CD4-positive, alpha-beta memory T cell (primary cell): ENCODE measurements around the gene DRAM2. TPM values are rescaled to one million over a fixed set of nuclear protein-coding genes. Genes with fewer than 3 reads are reported as not detected.
"Not testable (repeated sequence)": the region's sequence is repeated elsewhere in the genome, so short reads cannot be mapped to it uniquely, and the experiment has no call there.

Source experiments
- CTCF ChIA-PET: fragments of 350-600 bp; sonication (Branson Sonifier 250); formaldehyde crosslinking; loops from one replicate; lab custom pipeline; 2021; ENCODE audit warnings: inconsistent platforms; ENCODE audit not compliant: partially characterized antibody; lab: Charles Lee
- POLR2A ChIA-PET: fragments of 350-600 bp; sonication (Branson Sonifier 250); formaldehyde crosslinking; loops from one replicate; lab custom pipeline; 2021; ENCODE audit not compliant: partially characterized antibody; lab: Charles Lee
- DNase-seq, 5 donors: peaks; one replicate each; pipeline versions ENCODE4 v3.0.0 to v3.0.0-alpha.2; 2020 to 2022; ENCODE audit warnings: mixed read lengths in 1 of 5
- H3K27ac ChIP-seq: one replicate; pipeline ENCODE4 v1.7.0; 2013; ENCODE audit warnings: low read depth, low read length
- H3K27me3 ChIP-seq: 2 replicates; pipeline ENCODE4 v1.7.0; 2013; ENCODE audit warnings: mild to moderate bottlenecking, low read length, moderate library complexity; ENCODE audit not compliant: insufficient read depth
- H3K36me3 ChIP-seq: 2 replicates; pipeline ENCODE4 v1.7.0; 2013; ENCODE audit warnings: mild to moderate bottlenecking, low read length, moderate library complexity; ENCODE audit not compliant: insufficient read depth
- H3K4me1 ChIP-seq: 2 replicates; pipeline ENCODE4 v1.7.0; 2013; ENCODE audit warnings: mild to moderate bottlenecking, low read length, moderate library complexity; ENCODE audit not compliant: insufficient read depth
- H3K4me3 ChIP-seq, 2 donors: one replicate each; pipeline ENCODE4 v1.7.0; 2013; ENCODE audit warnings: low read length in 2 of 2, mild to moderate bottlenecking in 1 of 2
- H3K9me3 ChIP-seq, 2 donors: one replicate each; pipeline ENCODE4 v1.7.0; 2013; ENCODE audit warnings: low read length in 2 of 2, control low read depth in 1 of 2; ENCODE audit not compliant: control insufficient read depth in 1 of 2
- H3K27ac Mint-ChIP-seq, 7 donors: one replicate each; pipeline ENCODE4 v1.8.0; 2020 to 2021; ENCODE audit warnings: mixed read lengths in 7 of 7, mild to moderate bottlenecking in 6 of 7, inconsistent platforms in 3 of 7, moderate library complexity in 3 of 7
- H3K27me3 Mint-ChIP-seq, 2 donors: one replicate each; pipeline ENCODE4 v1.8.0; 2020 to 2021; ENCODE audit warnings: mixed read lengths in 2 of 2
- H3K36me3 Mint-ChIP-seq, 2 donors: one replicate each; pipeline ENCODE4 v1.8.0; 2020 to 2021; ENCODE audit warnings: mixed read lengths in 2 of 2, inconsistent platforms in 1 of 2, mild to moderate bottlenecking in 1 of 2
- H3K4me1 Mint-ChIP-seq, 4 donors: one replicate each; pipeline ENCODE4 v1.8.0; 2020 to 2021; ENCODE audit warnings: mixed read lengths in 4 of 4, mild to moderate bottlenecking in 1 of 4
- H3K4me3 Mint-ChIP-seq, 8 donors: one replicate each; pipeline ENCODE4 v1.8.0; 2020 to 2021; ENCODE audit warnings: mixed read lengths in 8 of 8, mild to moderate bottlenecking in 7 of 8, moderate library complexity in 6 of 8, inconsistent platforms in 3 of 8
- H3K9me3 Mint-ChIP-seq, 8 donors: one replicate each; pipeline ENCODE4 v1.8.0; 2020 to 2021; ENCODE audit warnings: mixed read lengths in 8 of 8, mild to moderate bottlenecking in 5 of 8, inconsistent platforms in 3 of 8, moderate library complexity in 1 of 8
- intact Hi-C: fragments of 100-400 bp; cut with micrococcal nuclease; formaldehyde crosslinking; loops from one replicate; pipeline ENCODE4 v1.15.1; 2023
- polyA plus RNA-seq, 2 donors: library from polyadenylated mRNA; unstranded; fragments of 300-500 nt; fragmentation: Illumina TruSeq; gene quantifications; one replicate each; pipeline ENCODE4 v1.2.3, GENCODE V29; 2021
- total RNA-seq, 2 experiments: library from RNA; stranded (reverse); gene quantifications; one replicate each; pipeline ENCODE4 v1.2.3, GENCODE V29; 2021

Gene DRAM2
- total and polyA plus RNA-seq, 4 experiments from 2014 or later, result 37.5 to 101 (median 57.9) TPM

DNA sequence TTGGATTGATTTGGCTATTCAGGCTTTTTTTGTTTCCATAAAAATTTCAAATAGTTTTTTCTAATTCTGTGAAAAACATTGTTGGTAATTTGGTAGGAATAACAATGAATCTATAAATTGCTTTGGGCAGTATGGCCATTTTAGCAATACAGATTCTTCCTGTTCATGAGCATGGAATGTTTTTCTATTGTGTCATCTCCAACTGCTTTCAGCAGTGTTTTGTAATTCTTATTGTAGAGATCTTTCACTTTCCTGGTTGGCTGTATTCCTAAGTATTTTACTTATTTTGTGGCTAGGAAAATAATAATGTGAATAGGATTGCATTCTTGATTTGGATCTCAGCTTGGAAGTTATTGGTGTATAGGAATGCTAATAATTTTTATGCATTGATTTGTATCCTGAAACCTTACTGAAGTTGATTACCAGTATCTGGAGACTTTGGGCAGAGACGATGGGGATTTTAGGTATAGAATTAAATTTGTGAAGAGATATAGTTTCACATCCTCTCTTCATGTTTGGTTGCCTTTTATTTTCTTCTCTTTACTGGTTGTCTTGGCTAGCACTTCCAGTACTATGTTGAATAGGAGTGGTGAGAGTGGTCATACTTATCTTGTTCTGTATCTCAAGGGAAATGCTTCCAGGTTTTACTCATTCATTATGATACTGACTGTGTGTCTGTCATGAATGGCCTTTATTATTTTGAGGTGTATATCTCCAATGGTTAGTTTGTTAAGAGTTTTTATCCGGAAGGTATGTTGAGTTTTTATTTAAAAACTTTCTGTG lies 57.3 kb downstream of the DRAM2 start:
- Histone ChIP-seq H3K27me3 (peaks cover 4% of the 10 kb centered on the region), H3K4me1 (no peaks in the 10 kb centered on the region), H3K4me3 (no peak overlapping the region), H3K36me3 (no peaks in the 10 kb centered on the region), H3K27ac (no peak overlapping the region), H3K9me3 (no peaks in the 10 kb centered on the region)
- peaks cover 30 to 38% of the 10 kb centered on the region in 2 donors for H3K27me3 Mint-ChIP-seq
- H3K27ac Mint-ChIP-seq, result no peak overlapping the region
- no peaks in the 10 kb centered on the region for H3K4me1 Mint-ChIP-seq
- no peak overlapping the region for H3K4me3 Mint-ChIP-seq
- ChIA-PET CTCF (no interaction called here), POLR2A (no interaction called here)
- peaks cover 0 to 7% of the 10 kb centered on the region in 2 donors for H3K36me3 Mint-ChIP-seq
- no peak for DNase-seq
- intact Hi-C loops, result no loop called here
- peaks cover 0 to 20% (median 13%) of the 10 kb centered on the region in 8 donors for H3K9me3 Mint-ChIP-seq

DNA sequence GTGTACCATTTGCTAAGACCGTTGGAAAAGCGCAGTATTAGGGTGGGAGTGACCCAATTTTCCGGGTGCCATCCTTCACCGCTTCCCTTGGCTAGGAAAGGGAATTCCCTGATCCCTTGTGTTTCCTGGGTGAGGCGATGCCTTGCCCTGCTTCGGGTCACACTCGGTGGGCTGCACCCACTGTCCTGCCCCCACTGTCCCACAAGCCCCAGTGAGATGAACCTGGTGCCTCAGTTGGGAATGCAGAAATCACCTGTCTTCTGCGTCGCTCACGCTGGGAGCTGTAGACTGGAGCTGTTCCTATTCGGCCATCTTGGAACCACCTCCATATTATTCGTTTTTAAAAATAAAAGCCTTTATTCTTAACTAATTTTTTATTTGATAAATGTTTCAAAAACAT lies 60.6 kb downstream of the DRAM2 start:
- DNase-seq, H3K4me1 Mint-ChIP-seq, H3K36me3 ChIP-seq, intact Hi-C loops, H3K27me3 ChIP-seq, H3K9me3 ChIP-seq, H3K4me1 ChIP-seq, CTCF ChIA-PET, H3K27ac ChIP-seq, H3K4me3 ChIP-seq, POLR2A ChIA-PET, H3K36me3 Mint-ChIP-seq, H3K4me3 Mint-ChIP-seq, H3K27ac Mint-ChIP-seq: not testable (repeated sequence)
- H3K9me3 Mint-ChIP-seq, result peaks cover 5 to 33% (median 24%) of the 10 kb centered on the region in 8 donors
- H3K27me3 Mint-ChIP-seq, result peaks cover 27 to 30% of the 10 kb centered on the region in 2 donors

DNA sequence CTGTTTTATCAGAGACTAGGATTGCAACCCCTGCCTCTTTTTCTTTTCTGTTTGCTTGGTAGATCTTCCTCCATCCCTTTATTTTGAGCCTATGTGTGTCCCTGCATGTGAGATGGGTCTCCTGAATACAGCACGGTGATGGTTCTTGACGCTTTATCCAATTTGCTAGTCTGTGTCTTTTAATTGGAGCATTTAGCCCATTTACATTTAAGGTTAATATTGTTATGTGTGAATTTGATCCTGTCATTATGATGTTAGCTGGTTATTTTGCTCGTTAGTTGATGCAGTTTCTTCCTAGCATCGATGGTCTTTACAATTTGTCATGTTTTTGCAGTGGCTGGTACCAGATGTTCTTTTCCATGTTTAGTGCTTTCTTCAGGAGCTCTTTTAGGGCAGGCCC lies 62.6 kb downstream of the DRAM2 start:
- H3K4me1 Mint-ChIP-seq, H3K36me3 Mint-ChIP-seq, H3K27ac Mint-ChIP-seq, CTCF ChIA-PET, H3K27me3 ChIP-seq, H3K4me1 ChIP-seq, H3K9me3 ChIP-seq, DNase-seq, H3K27ac ChIP-seq, H3K4me3 ChIP-seq, POLR2A ChIA-PET, H3K36me3 ChIP-seq, intact Hi-C loops: not testable (repeated sequence)
- Mint-ChIP-seq H3K9me3 (peaks cover 5 to 33% (median 24%) of the 10 kb centered on the region in 8 donors), H3K27me3 (peaks cover 17 to 20% of the 10 kb centered on the region in 2 donors), H3K4me3 (peak overlapping the region in 1 of 8 donors; percentile 32)

Other genes starting within 250 kb of the DRAM2 start
- 10 to 100 TPM; 27.0 to 28.2 TPM for gene LRIF1, start 176.2 kb downstream of the DRAM2 start, total RNA-seq
- gene LRIF1, start 176.2 kb downstream of the DRAM2 start, polyA plus RNA-seq, result 10 to 100 TPM; 16.9 to 20.3 TPM
- 10 to 100 TPM; 49.1 to 49.6 TPM for gene CEPT1, start 130 bp upstream of the DRAM2 start, total RNA-seq
- 10 to 100 TPM; 18.4 to 33.3 TPM for gene CEPT1, start 130 bp upstream of the DRAM2 start, polyA plus RNA-seq
- gene DENND2D, start 60.6 kb upstream of the DRAM2 start, total RNA-seq, result 100 to 1,000 TPM; 284 TPM
- gene DENND2D, start 60.6 kb upstream of the DRAM2 start, polyA plus RNA-seq, result 100 to 1,000 TPM; 125 to 221 TPM
- 1 to 10 TPM; 1.7 to 1.9 TPM for gene CHI3L2, start 87.6 kb upstream of the DRAM2 start, total RNA-seq
- gene CHI3L2, start 87.6 kb upstream of the DRAM2 start, polyA plus RNA-seq, result 10 to 100 TPM; 15.6 to 18.2 TPM
- not detected for gene CHIA, start 150.8 kb upstream of the DRAM2 start, total RNA-seq
- not detected for gene CHIA, start 150.8 kb upstream of the DRAM2 start, polyA plus RNA-seq